Left lung (tissue), 10 donors: Measurements from ENCODE around the gene KLF11. TPM values are rescaled to one million over a fixed set of nuclear protein-coding genes. Genes with fewer than 3 reads are reported as not detected.
A peak's percentile ranks its signal among the peaks of the same experiment; 100 is the strongest.

Experiments used
- ATAC-seq: fragments of 200-7000 bp; cut with Tn5 transposase; one replicate; pipeline ENCODE4 v1.9.1; 2020; ENCODE audit warnings: moderate library complexity
- DNase-seq, 4 donors: peaks; one replicate each; pipeline ENCODE4 v3.0.0-alpha.2; 2013 to 2020
- H3K27ac ChIP-seq, 2 donors: fragments of 200-600 bp; sonication (generic) in 1 of 2; one replicate each; pipeline versions ENCODE4 v1.5.0 to v1.8.0; 2020 to 2021
- H3K27me3 ChIP-seq, 2 donors: fragments of 200-600 bp; sonication (generic) in 1 of 2; one replicate each; pipeline versions ENCODE4 v1.5.0 to v1.8.0; 2020 to 2021
- H3K36me3 ChIP-seq, 2 donors: fragments of 200-600 bp; sonication (generic) in 1 of 2; one replicate each; pipeline versions ENCODE4 v1.5.0 to v1.8.0; 2020 to 2021
- H3K4me1 ChIP-seq, 2 donors: fragments of 200-600 bp; one replicate each; pipeline ENCODE4 v1.8.0; 2021
- H3K4me3 ChIP-seq, 2 donors: fragments of 200-600 bp; sonication (generic) in 1 of 2; one replicate each; pipeline versions ENCODE4 v1.5.0 to v1.8.0; 2020 to 2021; ENCODE audit warnings: mild to moderate bottlenecking in 1 of 2
- H3K9me3 ChIP-seq, 2 donors: fragments of 200-600 bp; sonication (generic) in 1 of 2; one replicate each; pipeline versions ENCODE4 v1.5.0 to v1.8.0; 2020 to 2021
- intact Hi-C, 2 donors: fragments of 100-400 bp; cut with DNase I; formaldehyde crosslinking; loops; one replicate each; pipeline versions ENCODE4 v1.11.2 to v1.14.2; 2022
- polyA plus RNA-seq, 6 donors: library from polyadenylated mRNA; unstranded; fragments of 120-200 nt; gene quantifications; one replicate each; pipeline ENCODE4 v1.2.1, GENCODE V29; 2013; ENCODE audit not compliant: insufficient read length in 6 of 6
- total RNA-seq, 2 donors: library from RNA; stranded (reverse); fragmentation: NEBNext Ultra II Directional; extraction: Animal tissue kit (Norgen Biotek cat#: 25700); gene quantifications; one replicate each; pipeline ENCODE4 v1.2.1, GENCODE V29; 2021
- TF ChIP-seq, protein P1 (sequence below), 2 donors: fragments of 200-600 bp; sonication (generic) in 1 of 2; IDR thresholded peaks; one replicate each; pipeline versions ENCODE4 v1.5.0 to v1.8.0; 2021; ENCODE audit warnings: antibody characterized with exemption in 2 of 2
- donor health status: DM: no; HTN: yes; CAD: no.
- donor health status: DM: no; HTN: no; CAD: no.

KLF11 gene
- total and polyA plus RNA-seq, 8 donors, result 15.7 to 23.0 (median 20.0) TPM

DNA sequence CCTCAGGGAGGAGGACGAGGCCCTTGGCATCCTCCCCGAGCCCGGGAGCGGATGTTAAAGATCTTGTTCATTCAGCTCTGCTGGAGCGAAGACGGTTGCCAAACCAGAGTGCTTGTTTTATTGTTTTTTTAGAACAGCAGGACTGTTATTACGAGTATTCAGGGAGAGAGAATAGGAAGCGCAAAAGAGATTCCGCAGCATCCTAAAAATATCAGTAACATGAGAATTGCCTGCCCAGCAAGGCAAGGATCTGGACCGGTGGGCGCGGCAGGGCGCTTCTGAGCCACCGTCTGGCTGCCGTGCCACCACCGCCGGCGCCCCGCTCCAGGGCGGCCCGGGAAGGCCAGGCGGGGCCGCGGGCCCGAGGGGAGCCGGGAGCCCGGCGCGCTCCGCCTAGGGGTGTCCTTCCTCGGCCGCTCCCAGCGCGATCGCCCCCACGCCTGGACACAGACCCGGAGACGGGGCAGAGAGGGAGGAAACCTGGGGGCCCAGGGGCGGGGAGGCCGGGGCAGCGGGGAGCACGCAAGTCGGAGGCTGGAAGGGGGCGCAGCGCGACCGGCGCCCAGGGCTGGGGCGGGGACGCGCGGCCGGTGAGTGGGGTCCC lies 36.0 kb downstream of the KLF11 start:
- peaks cover 35 to 98% of the 10 kb centered on the region in 2 donors for H3K27me3 ChIP-seq
- H3K36me3 ChIP-seq, result no peaks in the 10 kb centered on the region
- intact Hi-C loops, result no loop called here
- ATAC-seq, result peak; percentile 75
- peaks cover 6 to 25% of the 10 kb centered on the region in 2 donors for H3K4me1 ChIP-seq
- DNase-seq, result peak in 3 of 4 donors; percentile 59 to 78 (median 61)
- peak overlapping the region in 1 of 2 donors; percentile 37 for H3K27ac ChIP-seq
- TF ChIP-seq, protein P1, sequence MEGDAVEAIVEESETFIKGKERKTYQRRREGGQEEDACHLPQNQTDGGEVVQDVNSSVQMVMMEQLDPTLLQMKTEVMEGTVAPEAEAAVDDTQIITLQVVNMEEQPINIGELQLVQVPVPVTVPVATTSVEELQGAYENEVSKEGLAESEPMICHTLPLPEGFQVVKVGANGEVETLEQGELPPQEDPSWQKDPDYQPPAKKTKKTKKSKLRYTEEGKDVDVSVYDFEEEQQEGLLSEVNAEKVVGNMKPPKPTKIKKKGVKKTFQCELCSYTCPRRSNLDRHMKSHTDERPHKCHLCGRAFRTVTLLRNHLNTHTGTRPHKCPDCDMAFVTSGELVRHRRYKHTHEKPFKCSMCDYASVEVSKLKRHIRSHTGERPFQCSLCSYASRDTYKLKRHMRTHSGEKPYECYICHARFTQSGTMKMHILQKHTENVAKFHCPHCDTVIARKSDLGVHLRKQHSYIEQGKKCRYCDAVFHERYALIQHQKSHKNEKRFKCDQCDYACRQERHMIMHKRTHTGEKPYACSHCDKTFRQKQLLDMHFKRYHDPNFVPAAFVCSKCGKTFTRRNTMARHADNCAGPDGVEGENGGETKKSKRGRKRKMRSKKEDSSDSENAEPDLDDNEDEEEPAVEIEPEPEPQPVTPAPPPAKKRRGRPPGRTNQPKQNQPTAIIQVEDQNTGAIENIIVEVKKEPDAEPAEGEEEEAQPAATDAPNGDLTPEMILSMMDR (IDR thresholded peaks at IDR 0.05), result no peak
- peak overlapping the region; percentile 27 to 33 for H3K4me3 ChIP-seq
- no peaks in the 10 kb centered on the region for H3K9me3 ChIP-seq

DNA sequence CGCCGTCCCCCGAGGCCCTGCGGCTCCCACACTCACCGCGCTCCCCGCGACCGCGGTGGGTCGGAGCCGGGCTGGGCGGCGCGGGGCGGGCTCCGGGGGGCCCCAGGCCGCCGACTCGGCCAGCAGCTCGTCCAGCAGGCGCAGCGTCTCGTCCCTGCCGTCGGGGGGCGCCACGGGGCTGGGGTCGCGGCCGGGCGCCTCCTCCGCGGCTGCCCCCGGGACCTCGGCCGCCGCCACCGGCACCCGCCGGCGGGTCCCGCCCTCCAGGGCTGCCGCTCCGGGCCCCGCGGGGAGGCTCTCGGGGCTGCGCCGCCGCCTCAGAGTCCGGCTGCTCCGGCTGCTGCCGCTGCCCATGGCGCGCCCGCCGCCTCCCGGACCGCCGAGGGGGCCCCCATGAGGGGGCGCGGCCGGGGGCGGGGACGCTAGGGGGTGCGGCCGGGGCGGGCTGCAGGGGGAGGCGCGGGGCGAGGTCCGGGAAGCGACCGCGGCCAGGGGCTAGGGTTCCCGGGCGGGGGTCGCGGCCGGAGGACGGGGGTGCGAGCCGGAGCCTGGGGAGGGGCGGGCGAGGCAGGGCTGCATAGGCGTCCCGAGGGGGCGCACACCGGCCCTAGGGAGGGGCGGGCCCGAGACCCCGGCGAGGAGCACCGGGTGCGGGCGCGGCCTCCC lies 36.7 kb downstream of the KLF11 start, which contains the start of gene CYS1:
Gene CYS1, minus strand, starts transcription at position 542 of the 666 bp plus-strand sequence. Its CDS starts 188 bp downstream, at position 354.
- Histone ChIP-seq H3K27me3 (peaks cover 35 to 95% of the 10 kb centered on the region in 2 donors), H3K4me3 (peak within 1 kb of the TSS; percentile 27 to 33), H3K27ac (peak within 1 kb of the TSS in 1 of 2 donors; percentile 37), H3K4me1 (peaks cover 6 to 25% of the 10 kb centered on the region in 2 donors), H3K36me3 (no peaks in the 10 kb centered on the region), H3K9me3 (no peaks in the 10 kb centered on the region)
- peak; percentile 36 for ATAC-seq
- intact Hi-C loops, result no loop called here
- TF ChIP-seq, protein P1 (IDR thresholded peaks at IDR 0.05), result no peak
- peak in 3 of 4 donors; percentile 37 to 81 (median 44) for DNase-seq

DNA sequence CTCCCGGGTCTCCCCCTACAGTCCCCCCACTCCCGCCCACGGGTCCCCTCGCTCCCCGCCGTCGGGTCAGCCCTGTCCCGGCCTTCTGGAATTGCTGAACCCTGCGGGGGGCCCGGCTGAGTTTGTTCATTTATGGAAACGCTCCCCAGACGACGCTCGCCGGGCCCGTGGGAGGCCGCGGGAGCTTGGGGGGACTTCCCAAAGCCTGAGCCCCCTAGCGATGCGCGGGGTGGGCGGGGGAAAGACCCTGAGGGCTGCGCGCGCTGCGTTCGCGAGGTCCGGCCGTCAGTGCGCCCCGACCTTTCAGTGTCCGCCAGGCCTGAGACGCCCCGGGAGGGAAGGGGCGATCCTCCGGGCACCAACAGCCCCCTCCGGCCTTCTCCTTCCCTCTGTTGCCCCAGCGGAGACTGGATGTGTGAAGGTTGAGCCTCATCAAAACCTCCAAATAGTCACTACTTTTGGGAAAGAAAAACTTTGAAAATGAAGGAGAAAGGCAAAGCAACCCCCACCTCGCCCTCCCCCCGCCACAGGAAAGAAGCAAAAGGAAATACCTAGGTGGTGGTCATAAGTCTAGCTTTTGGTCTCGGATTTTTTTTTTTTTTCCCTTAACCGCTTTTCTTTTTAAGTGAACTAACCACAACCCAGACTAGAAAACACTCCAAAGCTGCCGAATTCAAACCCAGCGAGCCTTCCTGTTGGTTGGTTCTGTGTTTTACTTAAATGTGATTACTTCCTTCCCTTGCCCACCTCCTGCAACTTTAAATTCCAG lies 37.4 kb downstream of the KLF11 start:
- Histone ChIP-seq H3K27ac (no peak overlapping the region), H3K4me1 (peaks cover 6 to 25% of the 10 kb centered on the region in 2 donors), H3K36me3 (no peaks in the 10 kb centered on the region), H3K27me3 (peaks cover 35 to 88% of the 10 kb centered on the region in 2 donors), H3K9me3 (no peaks in the 10 kb centered on the region), H3K4me3 (peak overlapping the region; percentile 0 to 24)
- TF ChIP-seq, protein P1 (IDR thresholded peaks at IDR 0.05), result no peak
- ATAC-seq (no peak), DNase-seq (peak in 1 of 4 donors; percentile 0)
- intact Hi-C loops, result no loop called here

DNA sequence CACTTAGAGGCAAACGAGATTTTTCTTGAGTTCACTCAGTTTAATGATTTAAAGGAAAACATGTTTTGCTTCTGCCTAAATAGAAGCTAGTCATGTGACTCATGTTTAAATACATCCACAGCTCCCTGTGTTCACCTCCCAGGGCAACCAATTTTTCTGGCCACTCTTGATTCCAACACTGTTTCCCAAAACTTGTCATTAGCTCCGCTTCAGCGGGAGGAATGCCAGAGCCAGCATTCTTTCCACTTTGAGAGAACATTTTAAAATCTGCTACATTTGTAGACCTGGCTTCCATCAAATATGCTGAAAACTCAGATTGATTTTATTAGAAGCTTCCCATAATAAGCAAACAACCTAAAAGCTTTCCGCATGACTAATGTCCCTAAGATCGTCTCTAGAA lies 39.7 kb downstream of the KLF11 start:
- no peak for DNase-seq
- no peaks in the 10 kb centered on the region for H3K9me3 ChIP-seq
- TF ChIP-seq, protein P1 (IDR thresholded peaks at IDR 0.05), result no peak
- H3K27ac ChIP-seq, result no peak overlapping the region
- H3K4me3 ChIP-seq, result no peak overlapping the region
- ATAC-seq, result no peak
- H3K27me3 ChIP-seq, result peaks cover 35 to 69% of the 10 kb centered on the region in 2 donors
- intact Hi-C loops, result no loop called here
- peaks cover 6 to 25% of the 10 kb centered on the region in 2 donors for H3K4me1 ChIP-seq
- no peaks in the 10 kb centered on the region for H3K36me3 ChIP-seq
